GM12878 (cell line): Measurements from ENCODE around the gene SSH2. TPM values are rescaled to one million over a fixed set of nuclear protein-coding genes. Genes with fewer than 3 reads are reported as not detected.
A peak's percentile ranks its signal among the peaks of the same experiment; 100 is the strongest.

Experiments
- ATAC-seq: fragments of 200-7000 bp; cut with Tn5 transposase; 3 replicates; pipeline ENCODE4 v1.9.1; 2020; ENCODE audit warnings: mild to moderate bottlenecking, moderate library complexity
- BruUV-seq: library from RNA; stranded (reverse); fragments of 400-500 nt; replicated peaks from 2 replicates; lab custom pipeline; 2021; lab: Mats Ljungman, UMichigan
- CTCF ChIA-PET: fragments of 300-600 bp; sonication (Branson Sonifier 250); formaldehyde crosslinking; extraction: SDS; loops from one replicate; lab custom pipeline; 2021; ENCODE audit warnings: inconsistent platforms; lab: Yijun Ruan, JAX
- POLR2A ChIA-PET: fragments of 350-600 bp; formaldehyde crosslinking; extraction: SDS; loops from one replicate; lab custom pipeline; 2021; ENCODE audit warnings: inconsistent platforms; lab: Charles Lee
- RAD21 ChIA-PET: fragments of 300-600 bp; sonication (Branson Sonifier 250); formaldehyde crosslinking; loops from one replicate; lab custom pipeline; 2023; ENCODE audit warnings: antibody characterized with exemption; ENCODE audit not compliant: unreplicated experiment; lab: Charles Lee
- SMC1A ChIA-PET: fragments of 300-600 bp; sonication (Branson Sonifier 250); formaldehyde crosslinking; loops from one replicate; lab custom pipeline; 2023; ENCODE audit not compliant: unreplicated experiment, uncharacterized antibody; lab: Charles Lee
- DNase-seq: peaks from one replicate; pipeline ENCODE4 v3.0.0-alpha.2; 2011; ENCODE audit warnings: low read depth, low spot score
- FAIRE-seq: peaks from 3 replicates; lab custom pipeline; 2011; peaks lifted over from hg19 to GRCh38; lab: Jason Lieb, UNC
- H2AFZ ChIP-seq: 2 replicates; pipeline ENCODE4 v1.6.0; 2011; ENCODE audit warnings: low read depth, low read length, control low read depth; ENCODE audit not compliant: control insufficient read depth
- H3K27ac ChIP-seq: 2 replicates; pipeline ENCODE4 v1.5.1; 2011; ENCODE audit warnings: control low read depth; ENCODE audit not compliant: control insufficient read depth, insufficient read depth
- H3K27me3 ChIP-seq, 2 experiments: replicated peaks in 1 of 2; 2 replicates each; pipeline versions ENCODE4 v1.6.0 to v1.6.1; 2011; ENCODE audit warnings: low read length in 1 of 2; ENCODE audit not compliant: control insufficient read depth in 2 of 2, insufficient read depth in 2 of 2
- H3K36me3 ChIP-seq, 2 experiments: 2 replicates each; pipeline ENCODE4 v1.5.1; 2011; ENCODE audit warnings: low read length in 1 of 2; ENCODE audit not compliant: control insufficient read depth in 2 of 2, insufficient read depth in 2 of 2
- H3K4me1 ChIP-seq: 2 replicates; pipeline ENCODE4 v1.6.1; 2011; ENCODE audit warnings: mild to moderate bottlenecking, low read length, moderate library complexity, mixed read lengths; ENCODE audit not compliant: control insufficient read depth, insufficient read depth
- H3K4me2 ChIP-seq: 2 replicates; pipeline ENCODE4 v1.6.0; 2011; ENCODE audit warnings: control low read depth; ENCODE audit not compliant: control insufficient read depth, insufficient read depth
- H3K4me3 ChIP-seq: fragments of 200-600 bp; sonication (generic); 2 replicates; pipeline ENCODE4 v1.5.1; 2016
- H3K79me2 ChIP-seq: 2 replicates; pipeline ENCODE4 v1.6.0; 2011; ENCODE audit warnings: low read length; ENCODE audit not compliant: control insufficient read depth, insufficient read depth
- H3K9ac ChIP-seq: 2 replicates; pipeline ENCODE4 v1.8.0; 2011; ENCODE audit warnings: low read length, control low read depth, mixed read lengths; ENCODE audit not compliant: control insufficient read depth, insufficient read depth
- H3K9me3 ChIP-seq: replicated peaks from 3 replicates; pipeline ENCODE4 v1.5.1; 2011; ENCODE audit warnings: mild to moderate bottlenecking, low read length; ENCODE audit not compliant: control insufficient read depth, insufficient read depth
- H4K20me1 ChIP-seq: 2 replicates; pipeline ENCODE4 v1.6.0; 2011; ENCODE audit not compliant: control insufficient read depth, insufficient read depth
- BCL3 ChIP-seq: IDR thresholded peaks from 2 replicates; pipeline ENCODE4 v1.6.1; 2011; ENCODE audit warnings: borderline replicate concordance, low read depth, mild to moderate bottlenecking, moderate library complexity, low read length; ENCODE audit not compliant: insufficient read depth, poor library complexity, severe bottlenecking
- BHLHE40 ChIP-seq, 2 experiments: fragments of 450-650 bp in 1 of 2; IDR thresholded peaks; 2 replicates each; pipeline ENCODE4 v1.6.1; 2011 to 2017; ENCODE audit warnings: low read depth in 2 of 2, borderline replicate concordance in 1 of 2, improper control_type of control experiment in 1 of 2, low read length in 1 of 2, mild to moderate bottlenecking in 1 of 2
- KDM1A ChIP-seq: fragments of 200-600 bp; sonication (generic); IDR thresholded peaks from 2 replicates; pipeline ENCODE4 v1.6.1; 2016; ENCODE audit warnings: borderline replicate concordance
- NFIC ChIP-seq: IDR thresholded peaks from 2 replicates; pipeline ENCODE4 v1.6.1; 2012; ENCODE audit warnings: low read depth, mild to moderate bottlenecking, inconsistent platforms, low read length, moderate library complexity
- POLR2AphosphoS2 ChIP-seq: IDR thresholded peaks from 2 replicates; pipeline ENCODE4 v1.6.1; 2011; ENCODE audit warnings: low read depth, mild to moderate bottlenecking, low read length, improper control_type of control experiment, moderate library complexity
- SMARCA5 ChIP-seq: fragments of 450-650 bp; IDR thresholded peaks from 2 replicates; pipeline ENCODE4 v1.6.1; 2017; ENCODE audit warnings: mild to moderate bottlenecking
- SREBF2 ChIP-seq: IDR thresholded peaks from 2 replicates; pipeline ENCODE4 v1.6.1; 2012; ENCODE audit warnings: mild to moderate bottlenecking, low read length
- SUZ12 ChIP-seq: fragments of 200-600 bp; sonication (generic); IDR thresholded peaks from one replicate; pipeline ENCODE4 v1.6.1; 2018; ENCODE audit warnings: antibody characterized with exemption, mild to moderate bottlenecking; ENCODE audit not compliant: unreplicated experiment
- ZBTB11 ChIP-seq: fragments of 450-650 bp; formaldehyde crosslinking; IDR thresholded peaks from 2 replicates; pipeline ENCODE4 v1.5.0; 2022; ENCODE audit warnings: mild to moderate bottlenecking, missing genetic modification characterization
- ZNF217 ChIP-seq: fragments of 450-650 bp; IDR thresholded peaks from 2 replicates; pipeline ENCODE4 v1.6.1; 2017; ENCODE audit warnings: antibody characterized with exemption, mild to moderate bottlenecking
- WGBS: methylation state at CpG from one replicate; pipeline ENCODE4 v1.1.6; 2016; ENCODE audit warnings: low lambda C conversion rate; ENCODE audit not compliant: insufficient replicate concordance, insufficient coverage; ENCODE audit errors: missing lambda C conversion rate; 5-methylcytosine and 5-hydroxymethylcytosine counted together
- in situ Hi-C: fragments of 300-500 bp; cut with MboI; formaldehyde crosslinking; loops from 9 replicates; pipeline ENCODE4 v1.14.3; 2018; ENCODE audit warnings: mixed read lengths
- intact Hi-C: fragments of 100-400 bp; cut with micrococcal nuclease; formaldehyde crosslinking; loops from one replicate; pipeline ENCODE4 v1.14.2; 2022; ENCODE audit not compliant: unreplicated experiment
- polyA plus RNA-seq, 11 experiments: library from polyadenylated mRNA; depleted of rRNA in 4 of 11; unstranded in 6 of 11; stranded (reverse) in 5 of 11; fragments of >200 nt; fragmentation: Nextera tagmentation in 4 of 11; fragmentation: Illumina TruSeq in 1 of 11; extraction: Ambion mirVana in 4 of 11; extraction: Trizol in 1 of 11; gene quantifications; 1 replicate in 1 of 11; 2 replicates in 10 of 11; pipeline versions ENCODE4 v1.2.1 to v1.2.3, GENCODE V29; 2011 to 2016; ENCODE audit warnings: inconsistent platforms in 2 of 11, missing spikeins in 2 of 11, low read depth in 1 of 11
- total RNA-seq, 4 experiments: library from RNA; depleted of rRNA in 3 of 4; stranded (reverse); fragments of >200 nt in 3 of 4; fragmentation: Illumina TruSeq in 1 of 4; extraction: Trizol in 1 of 4; gene quantifications; 2 replicates each; pipeline versions ENCODE4 v1.2.1 to v1.2.3, GENCODE V29; 2013 to 2021

The SSH2 gene
- total and polyA plus RNA-seq, 10 of the 15 experiments (the other 5 are each of a cell fraction or from before 2014, with no cell fraction given), result 9.3 to 65.9 (median 34.0) TPM

- ChIA-PET POLR2A (interaction anchor here (0.6 kb wide), 1 partner anchor 138 kb away, joined by 6 read pairs; no protein-coding TSS in a partner anchor), RAD21 (interaction anchor here (1.0 to 8.9 kb wide), 3 partner anchors 25 to 136 kb away, joined by 3 to 133 read pairs (median 4); no protein-coding TSS in a partner anchor), CTCF (interaction anchor here (1.2 to 6.6 kb wide), 5 partner anchors 24 to 451 kb away, joined by 3 to 112 read pairs (median 6); no protein-coding TSS in a partner anchor), SMC1A (interaction anchor here (0.6 to 9.0 kb wide), 9 partner anchors 9 to 499 kb away, joined by 3 to 94 read pairs (median 3); no protein-coding TSS in a partner anchor)
- H3K4me3 ChIP-seq, result no peak overlapping the region
- no peak for TF ChIP-seq SREBF2
- 0 out of 2 replicates have a peak, but pooled peaks have one; percentile 16 for TF ChIP-seq POLR2AphosphoS2
- H3K9me3 ChIP-seq, result no peaks in the 10 kb centered on the region
- no TSS peak for BruUV-seq
- FAIRE-seq (no peak), DNase-seq (no peak), ATAC-seq (no peak)
- WGBS, result 69% methylated on average over 2 of the region's 2 CpGs
- in situ Hi-C loops, result loop anchor here (5.0 kb wide), 1 partner anchor 135 kb away; no protein-coding TSS in a partner anchor
- H4K20me1 ChIP-seq, result no peaks in the 10 kb centered on the region
- intact Hi-C loops, result no loop called here
- no peak overlapping the region for H3K27ac ChIP-seq
- H2AFZ ChIP-seq, result no peak overlapping the region
- no peak overlapping the region for H3K9ac ChIP-seq
- no peaks in the 10 kb centered on the region for H3K79me2 ChIP-seq
- H3K36me3 ChIP-seq, result peaks cover 4 to 16% of the 10 kb centered on the region in 2 experiments; a peak in 3 of 4 replicates
- H3K4me1 ChIP-seq, result peaks cover 3% of the 10 kb centered on the region
- no peaks in the 10 kb centered on the region for H3K27me3 ChIP-seq
- no peak overlapping the region for H3K4me2 ChIP-seq
Measured at GRCh38 chr17:29642171-29642611, 287.8 kb downstream of the SSH2 start.

- intact Hi-C loops (no loop called here), in situ Hi-C loops (loop anchor here (5.0 kb wide), 1 partner anchor 136 kb away; no protein-coding TSS in a partner anchor)
- H2AFZ ChIP-seq, result no peak overlapping the region
- 98% methylated on average over 7 of the region's 7 CpGs for WGBS
- ChIA-PET SMC1A (interaction anchor here (0.5 to 9.0 kb wide), 7 partner anchors 43 to 377 kb away, joined by 3 to 94 read pairs (median 3); no protein-coding TSS in a partner anchor), POLR2A (no interaction called here), RAD21 (interaction anchor here (1.2 to 8.9 kb wide), 4 partner anchors 58 to 290 kb away, joined by 3 to 133 read pairs (median 22); partner anchors contain the start of gene SSH2), CTCF (interaction anchor here (1.1 to 6.6 kb wide), 7 partner anchors 15 to 290 kb away, joined by 3 to 112 read pairs (median 3); no protein-coding TSS in a partner anchor)
- no peak overlapping the region for H3K4me2 ChIP-seq
- BruUV-seq, result no TSS peak
- no peaks in the 10 kb centered on the region for H3K79me2 ChIP-seq
- DNase-seq, result no peak
- no peaks in the 10 kb centered on the region for H3K27me3 ChIP-seq
- peaks cover 6 to 26% of the 10 kb centered on the region in 2 experiments; a peak in 3 of 4 replicates for H3K36me3 ChIP-seq
- FAIRE-seq, result no peak
- peaks cover 3% of the 10 kb centered on the region for H3K4me1 ChIP-seq
- H3K9ac ChIP-seq, result no peak overlapping the region
- H3K9me3 ChIP-seq, result no peaks in the 10 kb centered on the region
- ATAC-seq, result no peak
- H3K27ac ChIP-seq, result no peak overlapping the region
- H4K20me1 ChIP-seq, result no peaks in the 10 kb centered on the region
- no peak overlapping the region for H3K4me3 ChIP-seq
- TF ChIP-seq SUZ12 (no peak), BCL3 (no peak), ZBTB11 (CRISPR knock-in tag) (no peak), BHLHE40 (IDR thresholded peaks at IDR 0.05; ENCODE audit: borderline replicate concordance in 1 of 2, low read depth in 2 of 2, low read length in 1 of 2) (no peak), KDM1A (no peak), ZNF217 (no peak), NFIC (no peak), SMARCA5 (no peak)
Measured at GRCh38 chr17:29640981-29641642, 288.9 kb downstream of the SSH2 start.
